ENCODE data around the gene FGF14.

Gene FGF14

GRCh38 chr13:102002287-102002686 lies 399.6 kb downstream of the FGF14 start:
- Histone ChIP-seq H3K4me3 (ENCODE audit: low read depth in 1 of 2, low read length in 2 of 2) (no peak overlapping the region), H3K27me3 (ENCODE audit: low read depth, low read length) (no peaks in the 10 kb centered on the region), H3K27ac (ENCODE audit: low read length) (peak overlapping the region; percentile 39), H3K36me3 (ENCODE audit: control insufficient read depth in 1 of 2, insufficient read depth in 2 of 2, low read length in 2 of 2) (no peaks in the 10 kb centered on the region), H3K4me1 (ENCODE audit: control insufficient read depth in 1 of 2, insufficient read depth in 2 of 2, low read length in 2 of 2) (peaks cover 0 to 8% of the 10 kb centered on the region in 2 donors), H3K9me3 (ENCODE audit: control insufficient read depth in 1 of 2, low read length in 2 of 2) (no peaks in the 10 kb centered on the region)

DNA sequence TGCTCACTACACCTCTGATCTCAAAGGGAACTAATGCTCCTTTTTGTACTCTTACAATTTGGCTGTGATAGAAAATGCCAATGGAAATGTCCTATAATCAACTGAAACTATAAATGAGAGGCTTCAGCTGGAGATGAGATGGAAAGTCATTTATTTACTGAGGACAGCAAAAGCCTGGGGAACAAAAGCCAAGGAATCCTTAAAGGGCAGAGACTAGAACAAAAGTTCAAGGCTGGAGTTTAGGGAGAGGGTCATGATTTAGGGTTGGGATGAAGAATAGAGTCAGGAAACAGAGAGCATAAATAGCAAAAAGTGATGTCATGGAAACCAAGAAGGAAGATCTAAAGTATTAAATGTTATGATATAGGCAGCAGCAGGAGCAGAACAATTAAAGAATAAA lies 401.1 kb downstream of the FGF14 start:
- Histone ChIP-seq H3K4me1 (ENCODE audit: control insufficient read depth in 1 of 2, insufficient read depth in 2 of 2, low read length in 2 of 2) (peaks cover 0 to 8% of the 10 kb centered on the region in 2 donors), H3K4me3 (ENCODE audit: low read depth in 1 of 2, low read length in 2 of 2) (no peak overlapping the region), H3K9me3 (ENCODE audit: control insufficient read depth in 1 of 2, low read length in 2 of 2) (no peaks in the 10 kb centered on the region), H3K36me3 (ENCODE audit: control insufficient read depth in 1 of 2, insufficient read depth in 2 of 2, low read length in 2 of 2) (no peaks in the 10 kb centered on the region), H3K27me3 (ENCODE audit: low read depth, low read length) (no peaks in the 10 kb centered on the region), H3K27ac (ENCODE audit: low read length) (no peak overlapping the region)

DNA sequence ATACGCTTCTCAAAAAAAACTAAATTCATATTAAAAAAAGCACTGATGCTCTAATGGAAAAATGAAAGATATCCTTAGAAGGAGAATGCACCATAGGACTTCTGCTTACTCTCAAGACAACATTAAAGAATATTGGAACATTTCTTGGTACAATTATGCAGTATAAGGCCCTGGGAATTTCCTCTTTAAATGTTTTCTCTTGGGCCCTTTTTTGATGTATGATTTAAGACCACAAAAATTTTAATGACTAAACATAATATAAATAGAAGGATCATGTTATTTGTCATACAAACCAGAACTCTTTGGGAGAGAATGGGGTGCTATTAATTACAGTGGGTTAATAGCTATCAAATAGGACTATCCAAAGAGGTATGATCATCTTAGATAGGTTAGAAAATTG lies 403.7 kb downstream of the FGF14 start:
- Histone ChIP-seq H3K4me3 (ENCODE audit: low read depth in 1 of 2, low read length in 2 of 2) (no peak overlapping the region), H3K9me3 (ENCODE audit: control insufficient read depth in 1 of 2, low read length in 2 of 2) (no peaks in the 10 kb centered on the region), H3K27me3 (ENCODE audit: low read depth, low read length) (no peaks in the 10 kb centered on the region), H3K4me1 (ENCODE audit: control insufficient read depth in 1 of 2, insufficient read depth in 2 of 2, low read length in 2 of 2) (peaks cover 0 to 8% of the 10 kb centered on the region in 2 donors), H3K36me3 (ENCODE audit: control insufficient read depth in 1 of 2, insufficient read depth in 2 of 2, low read length in 2 of 2) (no peaks in the 10 kb centered on the region), H3K27ac (ENCODE audit: low read length) (no peak overlapping the region)

- no peak overlapping the region for H3K27ac ChIP-seq (ENCODE audit: low read length)
- no peak overlapping the region for H3K4me3 ChIP-seq (ENCODE audit: low read depth in 1 of 2, low read length in 2 of 2)
- H3K36me3 ChIP-seq (ENCODE audit: control insufficient read depth in 1 of 2, insufficient read depth in 2 of 2, low read length in 2 of 2): no peaks in the 10 kb centered on the region
- H3K4me1 ChIP-seq (ENCODE audit: control insufficient read depth in 1 of 2, insufficient read depth in 2 of 2, low read length in 2 of 2): peaks cover 0 to 5% of the 10 kb centered on the region in 2 donors
- no peaks in the 10 kb centered on the region for H3K27me3 ChIP-seq (ENCODE audit: low read depth, low read length)
- no peaks in the 10 kb centered on the region for H3K9me3 ChIP-seq (ENCODE audit: control insufficient read depth in 1 of 2, low read length in 2 of 2)
Measured at GRCh38 chr13:101996954-101997353, 404.9 kb downstream of the FGF14 start.

DNA sequence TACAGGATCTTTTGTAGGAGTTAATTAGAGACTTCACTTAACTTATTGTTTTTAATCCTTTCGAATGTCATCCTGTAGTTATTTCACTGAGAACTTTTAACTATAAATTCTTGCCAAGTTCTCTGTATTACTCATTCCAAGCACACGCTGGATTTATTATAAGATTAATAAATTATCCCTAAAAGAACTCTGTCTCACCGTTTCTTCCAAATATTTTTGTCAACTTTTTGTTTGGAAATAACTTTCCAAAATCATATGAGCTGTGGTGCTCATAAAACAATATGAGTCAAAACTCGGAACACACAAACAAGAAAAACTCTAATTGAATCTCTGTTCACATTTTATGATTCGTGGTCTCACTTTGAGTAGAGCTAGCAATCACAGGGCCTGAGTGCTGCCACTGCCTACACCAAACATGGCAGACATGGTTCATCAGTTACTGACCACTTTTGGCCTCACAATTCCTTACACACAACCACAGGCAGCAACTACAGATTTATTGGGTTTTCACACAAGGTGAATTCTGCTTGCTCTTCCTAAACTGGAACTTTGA lies 412.0 kb downstream of the FGF14 start:
- Histone ChIP-seq H3K27me3 (ENCODE audit: low read depth, low read length) (no peaks in the 10 kb centered on the region), H3K9me3 (ENCODE audit: control insufficient read depth in 1 of 2, low read length in 2 of 2) (no peaks in the 10 kb centered on the region), H3K4me1 (ENCODE audit: control insufficient read depth in 1 of 2, insufficient read depth in 2 of 2, low read length in 2 of 2) (peaks cover 0 to 8% of the 10 kb centered on the region in 2 donors), H3K36me3 (ENCODE audit: control insufficient read depth in 1 of 2, insufficient read depth in 2 of 2, low read length in 2 of 2) (no peaks in the 10 kb centered on the region), H3K27ac (ENCODE audit: low read length) (no peak overlapping the region), H3K4me3 (ENCODE audit: low read depth in 1 of 2, low read length in 2 of 2) (no peak overlapping the region)

GRCh38 chr13:101988140-101988539 lies 413.7 kb downstream of the FGF14 start:
- Histone ChIP-seq H3K36me3 (ENCODE audit: control insufficient read depth in 1 of 2, insufficient read depth in 2 of 2, low read length in 2 of 2) (no peaks in the 10 kb centered on the region), H3K4me1 (ENCODE audit: control insufficient read depth in 1 of 2, insufficient read depth in 2 of 2, low read length in 2 of 2) (peaks cover 0 to 8% of the 10 kb centered on the region in 2 donors)

DNA sequence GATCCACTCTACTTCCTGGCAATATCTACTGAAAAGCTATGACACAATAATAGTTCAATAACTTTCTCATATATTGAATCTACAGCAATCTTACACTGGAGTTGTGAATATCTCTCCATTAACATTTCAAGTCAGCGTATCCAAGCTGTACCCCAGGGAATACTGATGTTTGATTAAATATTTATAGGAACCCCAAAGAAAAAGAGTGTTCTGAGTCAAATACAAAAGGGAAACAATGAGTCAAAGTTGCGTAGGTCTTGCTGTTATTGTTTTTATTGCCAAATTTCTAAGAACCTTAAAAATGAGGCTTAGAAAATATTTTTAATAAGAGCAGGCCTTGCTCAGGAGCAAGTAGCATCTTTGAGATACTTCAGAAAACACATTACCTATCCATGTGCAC lies 415.5 kb downstream of the FGF14 start:
- Histone ChIP-seq H3K27me3 (ENCODE audit: low read depth, low read length) (no peaks in the 10 kb centered on the region), H3K36me3 (ENCODE audit: control insufficient read depth in 1 of 2, insufficient read depth in 2 of 2, low read length in 2 of 2) (no peaks in the 10 kb centered on the region), H3K4me3 (ENCODE audit: low read depth in 1 of 2, low read length in 2 of 2) (no peak overlapping the region), H3K9me3 (ENCODE audit: control insufficient read depth in 1 of 2, low read length in 2 of 2) (no peaks in the 10 kb centered on the region), H3K4me1 (ENCODE audit: control insufficient read depth in 1 of 2, insufficient read depth in 2 of 2, low read length in 2 of 2) (peaks cover 0 to 8% of the 10 kb centered on the region in 2 donors), H3K27ac (ENCODE audit: low read length) (no peak overlapping the region)

More at GRCh38 chr13:101988140-101988539, 413.7 kb downstream of the FGF14 start:
- no peaks in the 10 kb centered on the region for H3K9me3 ChIP-seq (ENCODE audit: control insufficient read depth in 1 of 2, low read length in 2 of 2)
- no peak overlapping the region for H3K4me3 ChIP-seq (ENCODE audit: low read depth in 1 of 2, low read length in 2 of 2)
- no peak overlapping the region for H3K27ac ChIP-seq (ENCODE audit: low read length)
- H3K27me3 ChIP-seq (ENCODE audit: low read depth, low read length): no peaks in the 10 kb centered on the region

DNA sequence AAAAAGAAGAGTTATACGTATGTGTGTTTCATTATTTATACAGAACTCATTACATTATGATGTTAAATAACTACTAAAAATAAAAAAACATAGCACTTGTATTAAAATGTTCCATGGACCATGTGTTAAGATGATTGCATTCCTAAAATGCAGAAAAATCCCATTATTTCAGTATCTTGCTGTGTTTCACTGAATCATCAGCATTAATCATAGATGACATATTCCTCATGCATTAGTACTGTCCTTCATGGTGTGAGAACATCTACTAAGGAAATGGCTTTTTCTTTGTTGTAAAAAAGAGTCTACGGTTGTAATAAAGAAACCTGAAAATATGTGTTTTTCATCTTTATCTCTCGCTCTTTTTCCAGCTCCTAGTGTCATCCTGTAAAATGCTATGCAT lies 416.5 kb downstream of the FGF14 start:
- Histone ChIP-seq H3K4me1 (ENCODE audit: control insufficient read depth in 1 of 2, insufficient read depth in 2 of 2, low read length in 2 of 2) (peaks cover 0 to 5% of the 10 kb centered on the region in 2 donors), H3K27ac (ENCODE audit: low read length) (no peak overlapping the region), H3K27me3 (ENCODE audit: low read depth, low read length) (no peaks in the 10 kb centered on the region), H3K9me3 (ENCODE audit: control insufficient read depth in 1 of 2, low read length in 2 of 2) (no peaks in the 10 kb centered on the region), H3K4me3 (ENCODE audit: low read depth in 1 of 2, low read length in 2 of 2) (no peak overlapping the region), H3K36me3 (ENCODE audit: control insufficient read depth in 1 of 2, insufficient read depth in 2 of 2, low read length in 2 of 2) (no peaks in the 10 kb centered on the region)

- H3K4me3 ChIP-seq (ENCODE audit: low read depth in 1 of 2, low read length in 2 of 2): no peak overlapping the region
- no peak overlapping the region for H3K27ac ChIP-seq (ENCODE audit: low read length)
- no peaks in the 10 kb centered on the region for H3K4me1 ChIP-seq (ENCODE audit: control insufficient read depth in 1 of 2, insufficient read depth in 2 of 2, low read length in 2 of 2)
- H3K9me3 ChIP-seq (ENCODE audit: control insufficient read depth in 1 of 2, low read length in 2 of 2): no peaks in the 10 kb centered on the region
- H3K36me3 ChIP-seq (ENCODE audit: control insufficient read depth in 1 of 2, insufficient read depth in 2 of 2, low read length in 2 of 2): no peaks in the 10 kb centered on the region
- no peaks in the 10 kb centered on the region for H3K27me3 ChIP-seq (ENCODE audit: low read depth, low read length)
Measured at GRCh38 chr13:101982903-101983302, 418.9 kb downstream of the FGF14 start.

GRCh38 chr13:101979825-101980224 lies 422.0 kb downstream of the FGF14 start:
- no peaks in the 10 kb centered on the region for H3K9me3 ChIP-seq (ENCODE audit: control insufficient read depth in 1 of 2, low read length in 2 of 2)
- H3K4me3 ChIP-seq (ENCODE audit: low read depth in 1 of 2, low read length in 2 of 2): no peak overlapping the region
- H3K4me1 ChIP-seq (ENCODE audit: control insufficient read depth in 1 of 2, insufficient read depth in 2 of 2, low read length in 2 of 2): no peaks in the 10 kb centered on the region
- no peaks in the 10 kb centered on the region for H3K27me3 ChIP-seq (ENCODE audit: low read depth, low read length)
- H3K27ac ChIP-seq (ENCODE audit: low read length): no peak overlapping the region
- no peaks in the 10 kb centered on the region for H3K36me3 ChIP-seq (ENCODE audit: control insufficient read depth in 1 of 2, insufficient read depth in 2 of 2, low read length in 2 of 2)

DNA sequence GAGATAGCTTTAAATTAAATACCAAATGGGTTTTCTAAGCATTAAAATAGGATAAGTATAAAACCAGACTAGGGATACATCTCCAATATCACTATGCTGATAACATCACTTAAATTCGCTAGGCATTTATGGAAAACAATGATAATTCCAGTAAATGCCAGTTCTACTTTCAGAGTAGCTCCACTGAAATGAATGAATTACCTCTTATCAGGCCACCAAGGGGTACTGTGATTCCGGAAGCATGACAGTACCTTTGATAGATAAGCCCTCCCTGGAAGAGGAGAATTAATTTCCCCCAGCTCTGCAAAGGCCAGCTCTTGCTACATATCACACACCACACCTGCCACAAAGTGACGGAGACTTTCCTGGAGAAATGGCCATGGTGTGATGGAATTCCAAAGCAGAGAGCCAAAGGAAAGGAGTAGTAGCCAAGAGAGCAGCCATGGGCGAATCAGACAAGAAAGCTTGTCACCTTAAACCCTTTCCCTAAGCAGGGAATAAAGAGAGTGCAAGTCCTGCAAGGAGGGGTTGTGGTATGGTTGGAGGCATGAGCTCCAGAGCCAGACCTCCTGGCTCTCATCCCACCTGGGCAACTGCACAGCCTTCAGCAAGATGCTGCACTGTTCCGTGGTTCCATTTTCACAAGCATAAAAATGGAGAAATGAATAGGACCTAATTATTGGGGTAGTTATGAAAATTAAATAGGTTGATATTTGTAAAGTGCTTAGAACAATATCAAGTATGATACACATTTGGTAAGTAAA lies 423.1 kb downstream of the FGF14 start:
- Histone ChIP-seq H3K9me3 (ENCODE audit: control insufficient read depth in 1 of 2, low read length in 2 of 2) (no peaks in the 10 kb centered on the region), H3K4me1 (ENCODE audit: control insufficient read depth in 1 of 2, insufficient read depth in 2 of 2, low read length in 2 of 2) (no peaks in the 10 kb centered on the region), H3K27ac (ENCODE audit: low read length) (no peak overlapping the region), H3K27me3 (ENCODE audit: low read depth, low read length) (no peaks in the 10 kb centered on the region), H3K4me3 (ENCODE audit: low read depth in 1 of 2, low read length in 2 of 2) (no peak overlapping the region), H3K36me3 (ENCODE audit: control insufficient read depth in 1 of 2, insufficient read depth in 2 of 2, low read length in 2 of 2) (no peaks in the 10 kb centered on the region)

DNA sequence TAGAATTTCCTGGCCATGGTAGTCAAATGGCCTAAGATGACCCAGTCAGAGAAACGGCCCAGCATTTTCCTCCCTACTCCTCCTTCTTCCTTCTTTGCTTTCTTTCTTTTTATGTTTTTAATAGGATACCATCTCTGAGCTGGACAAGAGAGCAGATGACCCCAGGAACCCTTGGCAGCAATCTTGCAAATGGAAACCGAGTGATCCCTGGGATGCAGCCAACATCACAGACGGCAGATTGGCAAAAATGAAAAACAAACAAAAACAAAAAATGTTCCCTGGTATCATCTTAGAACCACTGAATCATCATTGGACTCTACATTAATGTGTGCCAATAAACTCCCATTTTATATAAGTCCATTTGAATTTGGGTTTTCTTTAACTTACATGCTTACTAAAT lies 424.4 kb downstream of the FGF14 start:
- Histone ChIP-seq H3K4me3 (ENCODE audit: low read depth in 1 of 2, low read length in 2 of 2) (no peak overlapping the region), H3K27me3 (ENCODE audit: low read depth, low read length) (no peaks in the 10 kb centered on the region), H3K4me1 (ENCODE audit: control insufficient read depth in 1 of 2, insufficient read depth in 2 of 2, low read length in 2 of 2) (no peaks in the 10 kb centered on the region), H3K9me3 (ENCODE audit: control insufficient read depth in 1 of 2, low read length in 2 of 2) (no peaks in the 10 kb centered on the region), H3K27ac (ENCODE audit: low read length) (no peak overlapping the region), H3K36me3 (ENCODE audit: control insufficient read depth in 1 of 2, insufficient read depth in 2 of 2, low read length in 2 of 2) (no peaks in the 10 kb centered on the region)

All from muscle layer of duodenum (tissue), 2 donors.